ENCODE results near the gene GRK5.

The GRK5 gene

DNA sequence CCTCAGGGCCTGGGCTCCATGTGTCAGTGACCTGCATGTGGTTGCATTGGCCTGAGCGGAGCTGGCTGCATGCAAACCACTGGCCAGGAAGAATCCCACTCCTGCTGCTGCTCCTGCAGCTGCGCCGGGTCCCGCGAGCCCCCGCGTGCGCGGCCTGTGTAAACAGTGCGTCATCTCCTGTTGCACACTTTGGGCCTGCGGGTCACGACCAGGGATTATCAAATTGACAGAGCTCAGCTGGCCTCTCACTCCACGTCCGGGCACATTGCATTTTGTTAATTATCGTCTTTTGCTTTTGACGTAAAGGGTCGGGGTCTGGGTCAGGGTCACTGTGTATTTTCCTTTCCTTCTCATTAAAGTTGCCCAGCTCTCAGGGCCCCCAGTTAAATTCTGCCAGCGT, 202.5 kb downstream of the GRK5 start:
- no peak for FAIRE-seq

- no peak for FAIRE-seq
These were observed 203.2 kb downstream of the GRK5 start for GRCh38 chr10:119410361-119411116.

GRCh38 chr10:119412244-119413092, 205.1 kb downstream of the GRK5 start:
- FAIRE-seq, result no peak

DNA sequence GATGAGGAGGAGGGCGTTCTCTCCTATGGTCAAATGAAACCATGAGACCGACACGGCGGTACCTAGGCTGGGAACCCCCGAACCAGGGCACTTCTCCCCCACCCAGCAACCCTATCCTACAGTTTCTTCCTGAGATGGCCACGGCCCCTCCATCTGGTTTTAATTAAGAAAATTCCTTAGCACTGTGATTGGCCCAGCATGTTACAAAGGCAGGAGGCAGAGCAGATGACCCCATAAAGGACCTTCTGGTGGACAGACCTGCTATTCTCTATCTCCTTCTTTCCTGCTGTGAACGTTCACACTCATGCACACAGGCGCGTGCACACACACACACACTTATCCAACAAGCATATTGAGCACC, 205.7 kb downstream of the GRK5 start:
- FAIRE-seq, result no peak

DNA sequence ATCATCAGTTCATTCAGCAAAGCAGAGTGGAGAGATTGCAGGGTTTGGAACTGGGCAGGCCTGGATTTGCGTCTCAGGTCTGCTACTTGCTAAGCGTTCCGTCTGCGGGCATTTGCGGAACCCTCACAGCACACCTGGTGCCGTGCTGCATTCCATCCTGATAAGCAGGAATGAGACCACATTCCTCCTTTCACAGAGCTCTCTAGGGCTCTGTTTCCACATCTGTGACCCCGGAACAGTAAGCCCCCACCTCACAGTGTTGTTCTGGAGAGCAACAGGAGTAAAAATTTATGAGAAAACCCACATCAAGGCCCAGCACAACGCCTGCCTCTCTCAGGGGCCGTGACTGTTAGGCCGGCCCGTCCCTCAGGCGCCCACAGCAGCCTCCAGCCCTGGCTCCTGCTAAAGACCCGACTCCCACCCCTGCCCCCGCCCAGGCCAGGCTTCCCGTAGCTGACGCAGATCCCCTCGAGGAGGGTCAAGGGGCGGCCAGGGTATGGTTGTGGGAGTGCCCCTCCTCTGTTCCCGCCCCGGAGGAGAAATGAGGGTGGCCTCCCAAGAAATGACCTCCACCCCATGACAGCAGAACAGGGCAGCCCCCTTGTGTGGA, 206.2 kb downstream of the GRK5 start:
- FAIRE-seq, result no peak

GRCh38 chr10:119414081-119414611, 206.8 kb downstream of the GRK5 start:
- no peak for FAIRE-seq

DNA sequence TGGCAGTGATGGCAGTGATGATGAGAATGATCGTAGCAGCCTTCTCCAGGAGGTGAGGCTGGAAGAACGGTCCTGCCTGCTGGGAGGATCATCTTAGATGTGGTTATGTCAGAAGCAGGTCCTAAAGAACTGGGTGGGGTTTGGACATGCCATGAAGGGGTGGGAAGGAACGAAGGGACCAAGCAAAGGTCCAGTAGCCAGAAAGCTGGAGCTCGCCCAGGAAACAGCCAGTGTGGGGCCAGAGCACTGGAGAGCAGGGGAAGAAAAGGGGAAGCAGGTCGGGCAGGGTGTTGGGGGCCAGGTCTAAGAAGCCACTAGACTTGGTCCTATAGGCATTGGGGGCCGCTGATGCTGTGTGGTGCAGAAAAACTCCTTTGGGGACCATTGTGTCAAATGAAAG, 207.8 kb downstream of the GRK5 start:
- FAIRE-seq, result no peak

DNA sequence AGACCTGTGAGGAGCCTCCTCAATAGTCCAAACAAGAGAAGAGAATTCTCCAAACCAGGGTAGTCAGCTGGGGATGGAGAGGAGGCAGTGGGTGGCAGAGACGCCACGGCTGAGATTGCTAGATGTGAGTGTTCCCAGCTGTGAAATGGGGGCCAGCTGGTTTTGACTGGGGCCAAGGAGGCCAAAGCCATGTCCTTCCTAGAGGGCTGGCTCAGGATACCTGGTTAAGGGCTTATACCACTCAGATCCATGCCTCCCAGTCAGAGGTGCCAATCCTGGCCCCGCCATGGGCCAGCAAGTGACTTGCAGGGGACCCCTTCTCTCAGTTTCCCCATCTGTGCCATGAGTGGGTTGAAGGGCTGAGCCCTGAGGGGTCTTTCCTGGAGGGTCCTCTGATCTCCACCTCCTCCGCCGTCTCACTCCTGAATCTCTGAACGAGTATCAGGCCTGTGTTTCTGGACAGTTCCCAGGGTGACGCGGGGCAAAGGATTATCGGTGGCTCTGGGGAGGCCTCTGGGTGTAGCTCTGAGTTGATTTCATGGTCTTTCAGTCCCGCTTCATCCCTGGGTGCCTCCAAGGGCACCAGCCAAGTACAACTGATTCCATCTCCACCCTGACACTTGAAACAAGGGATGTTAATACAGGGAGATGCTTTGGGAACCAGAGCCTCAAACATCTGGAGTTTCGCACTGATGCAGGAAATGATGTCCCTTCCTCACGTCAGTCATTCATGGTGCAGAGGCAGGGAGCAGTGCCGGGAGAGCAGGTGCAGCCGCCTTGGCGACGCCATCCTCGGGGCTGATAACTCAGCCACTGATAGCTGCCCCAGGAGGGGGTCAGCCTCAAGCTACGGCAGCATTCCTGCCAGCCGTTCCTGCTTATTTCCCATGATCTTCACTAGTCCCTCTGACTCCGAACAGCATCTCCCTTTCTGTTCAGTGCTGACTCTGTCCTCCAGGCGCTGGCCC, 208.4 kb downstream of the GRK5 start:
- no peak for FAIRE-seq

DNA sequence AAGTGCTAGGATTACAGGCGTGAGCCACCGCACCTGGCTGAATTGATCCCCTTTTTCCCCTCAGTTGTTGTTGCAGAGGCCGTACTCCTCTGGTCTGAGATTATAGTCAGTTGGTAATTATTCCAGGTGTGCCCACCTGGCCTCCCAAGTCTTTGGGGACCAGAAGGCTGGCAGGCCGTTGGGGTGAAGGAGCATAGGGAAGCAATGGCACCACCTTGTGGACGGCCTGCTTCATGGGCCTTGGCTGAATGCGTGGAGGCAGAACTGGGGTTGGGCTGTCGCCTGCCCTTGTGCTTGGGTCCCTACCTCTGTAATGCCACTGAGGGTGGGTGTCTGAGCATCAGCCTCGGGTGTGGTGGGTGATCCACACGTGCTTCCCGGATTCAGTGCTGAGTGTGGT, 209.5 kb downstream of the GRK5 start:
- no peak for FAIRE-seq

DNA sequence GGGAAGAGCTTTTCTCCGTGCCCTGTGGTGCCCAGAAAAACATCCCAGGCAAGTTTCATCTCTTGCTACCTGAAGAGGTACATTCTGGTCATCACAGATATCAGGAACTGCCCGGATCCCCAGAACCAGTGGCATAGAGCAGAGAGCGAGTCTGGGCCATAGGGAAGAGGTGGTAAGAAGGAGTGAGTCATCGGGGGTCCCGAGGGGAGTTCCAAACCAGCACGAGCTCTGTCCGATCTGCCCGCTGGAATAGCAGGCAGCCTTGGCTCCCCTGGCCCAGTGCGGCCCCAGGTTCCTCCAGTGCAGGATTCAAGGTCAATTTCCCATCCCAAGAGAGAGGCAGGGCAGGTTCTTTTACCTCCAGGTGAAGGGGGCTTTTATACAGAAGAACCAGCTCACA, 210.5 kb downstream of the GRK5 start:
- no peak for FAIRE-seq

DNA sequence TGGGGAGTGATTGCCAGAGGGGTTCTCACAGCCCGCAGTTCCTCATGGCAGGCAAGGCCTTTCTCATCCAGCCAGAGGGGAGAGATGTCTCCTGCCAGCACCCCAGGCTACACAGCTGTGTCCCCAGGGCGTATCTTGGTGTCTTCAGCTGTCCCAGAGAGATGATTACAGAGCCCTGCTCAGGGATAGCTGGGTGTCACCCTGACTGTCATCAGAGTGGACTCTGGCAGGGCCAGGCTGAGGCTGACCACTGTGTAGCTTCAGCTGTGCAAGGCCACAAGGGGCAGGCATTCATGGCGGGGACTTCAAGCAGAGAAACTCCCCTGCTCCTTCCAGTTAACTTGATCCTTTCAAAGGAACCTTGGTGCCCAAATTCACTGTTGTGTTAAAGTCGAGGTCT, 211.0 kb downstream of the GRK5 start:
- no peak for FAIRE-seq

DNA sequence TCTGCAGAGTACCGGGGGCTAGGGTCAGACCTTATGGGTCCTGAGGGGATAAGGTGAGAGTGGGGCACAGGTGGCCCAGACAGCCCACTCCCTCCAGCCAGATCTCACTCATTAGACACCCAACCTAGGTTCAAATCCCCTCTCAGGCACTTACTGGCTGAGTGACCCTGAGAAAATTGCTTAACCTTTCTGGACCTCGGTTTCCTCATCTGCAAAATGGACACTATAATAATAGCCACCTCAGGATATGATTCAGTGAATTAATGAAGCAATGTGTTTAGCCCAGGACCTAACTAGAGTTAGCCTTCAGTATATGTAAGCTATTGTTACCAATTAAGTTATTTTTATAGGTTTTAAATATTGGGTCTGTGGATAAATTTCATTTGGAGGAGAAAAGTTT, 212.6 kb downstream of the GRK5 start:
- FAIRE-seq, result no peak

GRCh38 chr10:119420950-119421875, 213.8 kb downstream of the GRK5 start:
- FAIRE-seq, result no peak

- no peak for FAIRE-seq
These were observed 214.7 kb downstream of the GRK5 start for GRCh38 chr10:119421891-119422681.

- FAIRE-seq, result no peak
These were observed 215.5 kb downstream of the GRK5 start for GRCh38 chr10:119422682-119423509.

DNA sequence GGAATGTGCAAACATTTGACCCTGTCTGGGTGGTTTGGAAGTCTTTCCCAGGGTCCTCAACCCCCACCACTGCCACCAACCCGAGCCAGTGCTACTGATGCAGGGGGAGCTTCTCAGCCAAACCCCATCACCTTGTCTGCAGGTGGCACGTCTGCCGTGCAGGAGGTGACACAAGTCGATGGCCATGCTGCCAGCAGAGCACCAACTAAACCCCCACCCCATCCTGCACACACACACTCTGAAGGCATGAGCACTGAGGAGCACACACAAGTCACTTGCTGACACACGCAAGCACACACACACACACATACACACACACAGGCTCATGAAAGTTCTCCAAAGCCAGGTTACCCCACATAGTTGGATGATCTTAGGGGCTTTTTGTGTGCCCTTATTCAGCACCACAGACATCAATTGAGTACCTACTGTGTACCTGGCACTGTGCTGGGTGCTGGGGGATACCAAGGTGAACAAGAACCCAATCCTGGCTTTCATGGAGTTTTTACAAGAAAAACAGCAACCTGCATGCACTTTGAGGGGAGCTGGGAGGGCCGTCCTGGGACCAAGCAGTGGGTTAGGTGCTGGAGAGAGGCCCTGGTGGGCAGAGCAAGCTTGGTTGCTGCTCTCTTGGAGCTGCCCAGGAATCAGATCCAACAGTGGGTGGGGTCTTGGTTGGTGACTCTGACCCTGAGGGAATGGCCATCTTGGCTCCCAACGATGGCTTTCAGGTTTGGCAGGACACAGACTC, 216.3 kb downstream of the GRK5 start:
- FAIRE-seq, result no peak

DNA sequence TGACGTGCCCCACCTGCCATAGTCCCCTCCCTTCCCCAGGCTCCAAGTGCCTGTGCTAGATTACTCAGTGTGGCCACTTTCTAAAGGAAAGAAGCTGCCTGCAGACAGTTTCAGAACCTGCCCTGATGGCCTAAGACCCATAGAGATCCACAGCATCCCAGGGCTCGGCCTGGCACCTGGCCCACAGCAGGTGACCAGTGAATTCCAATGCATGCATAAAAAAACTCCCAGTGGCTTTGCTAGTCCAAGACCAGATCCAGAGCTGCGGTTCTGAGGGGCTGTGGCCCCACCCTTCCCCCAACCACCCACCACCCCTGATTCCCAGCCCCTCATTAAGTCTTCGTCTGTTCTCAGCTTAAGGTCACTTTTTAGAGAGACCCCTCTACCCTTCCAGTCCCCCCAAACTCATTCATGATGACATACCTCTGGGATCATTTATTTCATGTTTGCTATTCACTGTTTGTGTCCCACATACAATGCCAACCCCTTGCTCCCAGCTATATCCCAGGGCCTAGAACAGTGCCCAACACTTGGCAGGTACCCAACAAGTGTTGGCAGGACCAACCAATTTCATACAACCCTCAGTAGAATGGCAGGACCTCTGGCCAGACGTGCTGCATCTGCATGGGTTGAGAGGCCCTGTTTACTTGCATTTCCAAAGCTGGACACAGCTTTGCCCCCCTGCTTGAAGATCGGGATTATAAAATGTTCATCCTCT, 217.0 kb downstream of the GRK5 start:
- no peak for FAIRE-seq

Data from islet of Langerhans (tissue), 1 donor.